GM21825 (cell line): ENCODE measurements around the gene BTNL3.
"Not testable (repeated sequence)": the region's sequence is repeated elsewhere in the genome, so short reads cannot be mapped to it uniquely, and the experiment has no call there.

ENCODE experiments used
- ATAC-seq: cut with Tn5 transposase; IDR thresholded peaks from one replicate; pipeline ENCODE4 v1.9.1; 2021; ENCODE audit warnings: mild to moderate bottlenecking, moderate library complexity; ENCODE audit not compliant: unreplicated experiment

BTNL3 gene

DNA sequence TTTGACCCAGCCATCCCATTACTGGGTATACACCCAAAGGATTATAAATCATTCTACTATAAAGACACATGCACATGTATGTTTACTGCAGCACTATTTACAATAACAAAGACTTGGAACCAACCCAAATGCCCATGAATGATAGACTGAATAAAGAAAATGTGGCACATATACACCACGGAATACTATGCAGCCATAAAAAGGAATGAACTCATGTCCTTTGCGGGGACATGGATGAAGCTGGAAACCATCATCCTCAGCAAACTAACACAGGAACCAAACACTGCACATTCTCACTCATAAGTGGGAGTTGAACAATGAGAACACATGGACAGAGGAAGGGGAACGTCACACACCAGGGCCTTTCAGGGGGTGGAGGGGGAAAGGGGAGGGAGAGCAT, 28.8 kb downstream of the BTNL3 start:
- ATAC-seq, result not testable (repeated sequence)

DNA sequence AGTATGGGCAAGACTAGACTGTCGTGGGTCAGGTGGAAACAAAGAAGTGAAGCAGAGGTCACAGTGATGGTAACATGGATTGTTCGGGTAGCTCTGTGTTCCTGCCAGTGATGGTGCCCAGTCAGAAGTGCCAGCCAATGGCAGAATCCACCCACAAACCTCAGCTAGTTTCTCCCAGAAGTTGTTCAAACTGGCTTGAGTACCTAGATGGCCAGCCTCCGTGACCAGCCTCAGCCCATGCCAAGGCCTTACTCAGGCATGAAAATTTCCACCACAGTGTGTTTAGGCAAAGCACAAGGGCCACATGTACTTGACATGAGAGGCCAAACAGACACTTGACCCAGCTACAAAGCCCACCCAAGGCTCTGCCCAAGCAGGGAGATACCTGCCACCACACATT, 32.0 kb downstream of the BTNL3 start:
- ATAC-seq, result no peak

DNA sequence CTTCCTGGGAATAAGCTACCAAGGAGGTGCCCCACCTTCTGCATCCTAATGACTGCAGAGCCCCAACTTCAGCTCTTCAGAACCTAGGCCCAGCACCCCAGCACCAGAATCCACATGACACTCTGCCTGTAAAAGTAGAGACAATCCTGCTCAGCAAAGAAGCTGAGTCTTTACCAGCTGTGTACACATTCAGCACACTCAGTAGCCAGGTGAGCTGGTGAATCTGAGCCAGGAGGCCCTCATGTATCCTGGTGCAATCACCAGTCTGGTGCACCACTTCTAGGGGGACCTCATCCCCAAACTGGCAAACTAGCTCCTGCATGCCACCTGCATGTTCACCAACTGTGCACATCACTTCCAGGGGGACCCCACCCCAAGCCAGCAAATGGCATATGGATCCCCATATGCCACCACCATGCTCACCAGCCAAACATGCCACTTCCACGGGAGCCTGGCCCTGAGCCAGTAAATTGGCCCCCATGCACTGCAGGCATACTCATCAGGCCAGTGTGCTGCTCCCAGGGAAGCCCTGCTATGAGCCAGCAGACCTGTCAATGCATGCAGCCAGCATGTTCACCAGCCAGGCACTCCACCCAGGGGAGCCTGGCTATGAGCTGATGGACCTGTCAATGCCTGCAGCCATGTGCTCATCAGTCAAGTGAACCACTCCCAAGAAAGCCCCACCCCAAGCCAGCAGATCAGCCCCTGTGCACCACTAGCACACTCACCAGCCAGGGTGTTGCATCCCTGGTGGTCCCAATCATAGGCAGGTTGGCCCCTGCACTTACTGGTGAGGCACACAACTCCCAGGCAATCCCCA, 35.8 kb downstream of the BTNL3 start:
- ATAC-seq, result no peak

DNA sequence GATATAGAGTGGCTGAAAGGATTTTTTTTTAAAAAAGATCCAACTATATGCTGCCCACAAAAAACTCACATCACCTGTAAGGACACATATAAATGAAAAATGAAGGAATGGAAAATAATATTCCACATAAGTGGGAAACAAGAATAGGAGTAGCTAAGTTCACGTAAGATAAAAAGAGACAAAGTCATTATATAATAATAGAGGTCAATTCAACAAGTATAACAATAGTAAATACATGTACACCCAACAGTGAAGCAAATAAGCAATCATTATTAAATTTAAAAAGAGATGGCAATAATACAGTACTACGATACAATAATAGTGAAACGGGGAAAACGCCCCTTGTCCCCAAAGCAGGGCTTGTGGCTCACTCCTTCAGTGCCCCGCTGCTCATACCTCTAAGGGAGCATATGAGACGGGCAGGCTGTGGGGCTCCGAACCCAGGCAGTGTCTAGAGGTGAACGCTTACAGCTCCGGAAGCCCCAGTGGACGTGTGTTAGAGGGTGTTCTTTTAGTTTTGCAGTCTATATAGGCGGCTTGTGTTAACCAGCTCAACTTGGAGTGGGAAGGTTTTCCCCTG, 38.9 kb downstream of the BTNL3 start:
- no peak for ATAC-seq

DNA sequence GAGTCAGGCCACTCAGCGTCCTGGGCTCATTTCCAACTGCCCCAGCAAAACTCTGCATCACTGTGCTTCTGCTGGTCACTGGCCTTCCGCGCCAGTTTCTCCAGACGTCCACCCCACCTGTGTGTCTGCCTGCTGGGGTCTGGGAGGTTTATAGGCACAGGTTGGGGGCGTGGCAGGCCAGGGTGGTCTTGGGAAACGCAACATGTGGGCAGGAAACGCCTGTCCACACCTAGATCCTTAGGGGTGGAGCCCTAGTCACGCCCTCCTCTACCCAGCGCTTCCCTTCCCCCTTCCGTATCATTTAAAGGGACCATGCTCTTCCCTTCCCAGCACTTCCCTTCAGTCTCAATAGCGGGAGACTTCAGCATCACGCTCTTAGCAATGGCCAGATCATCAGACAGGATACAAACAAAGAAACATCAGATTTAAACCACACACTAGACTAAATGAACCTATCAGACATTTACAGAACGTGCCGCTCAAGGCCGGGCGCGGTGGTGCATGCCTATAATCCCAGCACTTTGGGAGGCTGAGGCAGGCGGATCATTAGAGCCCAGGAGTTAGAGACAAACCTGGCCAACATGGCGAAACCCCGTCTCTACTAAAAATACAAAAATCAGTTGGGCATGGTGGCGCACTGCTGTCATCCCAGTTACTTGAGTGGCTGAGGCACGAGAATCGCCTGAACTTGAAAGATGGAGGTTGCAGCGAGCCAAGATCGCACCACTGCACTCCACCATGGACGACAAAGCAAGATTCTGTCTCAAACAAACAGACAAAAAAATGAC, 39.6 kb downstream of the BTNL3 start:
- no peak for ATAC-seq

DNA sequence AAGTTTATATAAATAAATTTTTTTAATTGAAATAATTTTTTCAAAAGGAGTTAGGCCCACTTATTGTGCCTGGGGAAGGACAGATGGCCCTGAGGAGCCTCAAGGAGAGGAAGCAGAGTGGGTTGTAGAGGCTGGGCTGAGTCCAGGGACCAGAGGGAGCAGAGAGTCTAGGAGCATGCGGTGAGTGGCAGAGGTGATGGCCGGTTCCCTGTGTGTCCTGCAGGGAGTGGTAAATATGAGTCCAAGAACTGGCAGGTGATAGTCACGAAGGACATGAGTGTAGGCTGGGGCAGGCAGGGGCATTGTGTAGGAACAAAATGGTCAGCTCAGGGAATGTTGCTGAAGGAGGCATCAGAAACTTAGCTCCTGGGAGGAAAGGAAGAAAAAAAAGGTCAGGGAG, 43.1 kb downstream of the BTNL3 start:
- ATAC-seq, result no peak

DNA sequence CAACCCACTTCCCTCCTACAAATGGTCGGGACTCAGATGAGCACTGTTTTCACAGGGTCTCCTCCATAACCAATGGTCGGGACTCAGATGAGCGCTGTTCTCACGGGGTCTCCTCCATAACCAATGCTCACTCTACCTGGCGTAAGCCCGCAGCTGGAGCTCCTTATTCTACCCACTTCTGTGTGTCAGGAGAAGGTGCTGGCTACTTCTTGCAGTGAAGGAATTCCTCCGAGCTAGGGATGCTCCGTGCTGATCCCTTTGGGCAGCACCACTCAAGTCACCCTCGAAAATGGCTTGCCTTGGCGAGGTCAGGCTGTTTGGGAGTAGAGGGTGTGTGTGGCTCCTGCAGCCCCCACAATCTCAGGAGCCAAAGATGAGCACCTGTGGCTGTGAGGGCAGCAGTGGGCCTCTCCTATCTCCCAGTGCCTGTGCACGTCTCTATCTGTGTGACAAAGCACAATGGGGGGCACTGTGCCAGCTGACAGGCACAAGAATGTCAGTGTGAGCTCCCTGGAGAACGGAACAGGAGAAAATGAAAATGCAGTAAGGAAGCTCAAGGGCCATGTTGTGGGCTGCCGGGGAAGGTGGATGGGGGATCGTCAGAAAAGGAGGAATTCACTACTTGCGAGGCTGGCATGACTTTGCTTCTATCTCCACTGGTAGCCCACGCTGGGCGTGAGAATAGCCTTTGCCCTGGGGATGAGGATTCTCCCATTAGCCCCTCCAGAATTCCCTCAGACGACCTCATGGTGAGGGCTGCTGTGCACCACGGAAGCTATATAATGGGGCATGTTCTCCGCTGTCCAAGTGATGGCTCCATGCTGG, 47.6 kb downstream of the BTNL3 start:
- ATAC-seq, result no peak

DNA sequence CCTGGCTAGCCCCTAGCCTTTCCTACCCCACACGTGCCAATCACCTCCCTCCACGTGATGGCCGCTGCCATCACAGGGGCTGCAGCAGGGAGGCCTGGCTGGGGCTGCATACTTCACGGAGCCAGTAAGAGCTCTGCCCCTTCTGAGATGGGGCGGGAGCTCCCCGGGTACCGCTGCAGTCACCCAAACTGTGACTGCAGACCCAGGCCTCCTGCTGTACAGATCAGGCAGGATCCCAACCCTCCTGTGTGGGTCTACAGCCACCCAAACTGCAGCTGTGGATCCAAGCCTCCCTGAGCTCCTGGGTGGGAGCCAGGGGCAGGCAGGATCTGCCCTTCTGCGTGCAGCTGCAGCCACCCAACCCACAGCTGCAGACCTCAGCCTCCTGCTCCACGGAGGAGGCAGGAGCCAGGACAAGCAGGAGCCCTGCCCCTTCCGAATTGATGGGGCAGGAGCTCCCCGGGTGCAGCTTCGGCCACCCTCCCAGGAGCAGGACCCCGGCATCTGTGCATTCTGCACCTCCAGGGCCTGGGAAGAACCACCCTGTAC, 48.2 kb downstream of the BTNL3 start:
- ATAC-seq, result no peak

DNA sequence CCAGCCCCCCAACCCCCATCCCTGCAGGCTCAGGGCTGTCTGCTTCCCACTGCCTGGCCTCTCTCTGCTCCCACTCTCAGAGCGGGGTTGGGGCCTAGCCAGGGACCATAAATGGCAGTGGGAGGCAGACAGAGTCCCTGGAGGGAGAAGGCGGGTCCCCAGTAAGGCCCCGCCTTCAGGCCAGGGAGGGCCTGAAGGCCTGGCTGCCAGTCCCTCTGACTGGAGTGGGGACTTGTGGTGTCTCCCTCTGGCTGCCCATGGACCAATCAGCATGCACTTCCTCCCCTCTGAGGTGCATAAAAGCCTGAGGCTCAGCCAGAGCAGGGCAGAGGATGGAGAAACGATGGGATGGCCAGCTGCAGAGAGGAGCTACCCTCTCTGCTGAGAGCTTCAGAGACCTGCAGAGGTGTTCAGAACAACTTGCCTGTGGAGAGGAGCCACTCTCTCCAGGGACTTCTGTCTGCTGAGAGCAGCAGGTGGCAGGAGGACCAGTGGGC, 48.8 kb downstream of the BTNL3 start:
- no peak for ATAC-seq

DNA sequence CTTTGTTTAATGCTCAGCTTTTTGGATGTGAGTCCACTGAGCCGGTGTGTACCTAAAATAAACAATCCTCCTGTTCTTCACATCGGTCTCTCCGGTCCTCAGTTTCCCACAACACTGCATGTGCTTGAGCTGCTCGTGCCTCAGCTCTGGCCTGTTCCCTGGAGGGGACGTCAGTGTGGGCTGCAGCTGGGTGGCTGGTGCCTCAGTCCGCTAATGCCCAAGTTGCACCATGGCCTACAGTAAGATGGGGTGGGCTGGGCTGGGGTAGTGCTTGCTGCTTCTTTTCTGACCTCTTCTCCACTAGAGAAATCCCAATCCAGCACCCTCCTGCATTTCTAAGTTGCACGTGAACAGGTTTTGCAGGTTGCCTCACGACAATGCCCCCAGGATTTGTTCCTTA, 50.8 kb downstream of the BTNL3 start:
- no peak for ATAC-seq

DNA sequence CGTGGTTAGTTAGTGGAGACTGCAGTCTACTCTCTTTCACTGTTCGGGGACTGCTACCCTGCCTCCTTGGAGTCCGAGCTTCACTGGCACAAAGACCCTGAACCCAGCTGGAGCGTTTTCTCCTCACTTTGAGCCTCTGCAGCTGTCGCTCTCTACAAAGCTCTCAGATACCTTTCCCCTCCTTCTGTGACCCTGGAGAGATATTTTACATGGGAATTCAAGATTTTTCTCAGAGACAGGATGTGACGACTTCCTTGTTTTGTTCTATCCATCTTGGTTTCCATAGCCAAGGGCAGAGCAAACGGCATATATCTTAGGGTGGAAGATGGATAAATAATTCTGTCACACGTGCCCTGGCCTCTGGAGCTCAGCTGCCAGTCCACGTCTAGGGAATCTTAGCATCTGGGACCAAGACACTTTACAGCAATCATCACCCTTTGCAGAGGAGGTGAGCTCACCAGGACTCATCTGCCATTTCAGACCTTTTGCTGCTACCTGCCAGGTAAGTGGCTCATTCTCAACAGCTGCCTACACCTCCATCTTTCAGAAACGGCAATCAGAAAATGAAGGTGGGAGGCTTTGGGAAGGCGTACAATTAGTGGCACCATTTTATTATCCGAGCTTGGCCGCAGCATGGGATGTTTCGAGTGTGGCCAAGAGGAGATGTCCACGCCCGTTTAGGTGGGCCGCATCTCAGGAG, 51.4 kb downstream of the BTNL3 start, which contains the start of gene BTNL9:
BTNL9 (plus strand) TSS at position 336 of the 700 bp plus-strand sequence. CDS start 5,224 bp downstream, outside the sequence.
- no peak for ATAC-seq

DNA sequence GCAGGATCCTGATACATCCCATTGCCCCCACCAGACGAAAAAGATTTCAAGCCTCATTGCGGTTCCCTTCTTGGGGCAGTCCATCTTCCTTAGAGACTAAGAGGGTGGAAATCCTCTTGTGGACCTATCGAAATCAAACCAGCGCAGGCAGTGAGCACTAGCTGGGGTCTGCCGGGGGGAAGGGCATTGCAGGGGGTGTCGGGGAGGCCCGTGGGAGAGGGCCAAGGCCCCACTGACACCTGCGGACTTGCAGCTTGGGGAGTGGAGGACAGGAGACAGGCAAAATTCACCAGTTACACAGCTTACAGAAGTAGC, 51.9 kb downstream of the BTNL3 start:
- ATAC-seq, result no peak

DNA sequence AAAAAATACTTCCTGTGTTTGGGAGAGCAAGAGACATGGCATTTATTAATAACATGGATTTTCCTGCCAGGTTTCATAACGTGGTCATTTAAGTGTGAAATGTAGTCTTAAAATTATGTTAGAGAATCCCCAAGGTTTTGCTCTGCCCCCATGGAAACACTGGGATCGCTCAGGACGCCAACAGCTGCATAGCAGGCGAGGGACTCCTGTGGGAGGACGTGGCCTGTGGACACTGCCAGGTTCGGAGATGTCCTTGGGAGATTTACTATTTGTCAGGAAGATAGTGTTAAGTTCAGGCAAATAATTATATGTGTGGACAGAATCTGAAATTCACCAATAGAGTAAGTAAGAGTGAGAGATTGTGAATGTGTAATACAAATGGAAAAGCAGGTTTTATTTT, 52.4 kb downstream of the BTNL3 start:
- ATAC-seq, result no peak

DNA sequence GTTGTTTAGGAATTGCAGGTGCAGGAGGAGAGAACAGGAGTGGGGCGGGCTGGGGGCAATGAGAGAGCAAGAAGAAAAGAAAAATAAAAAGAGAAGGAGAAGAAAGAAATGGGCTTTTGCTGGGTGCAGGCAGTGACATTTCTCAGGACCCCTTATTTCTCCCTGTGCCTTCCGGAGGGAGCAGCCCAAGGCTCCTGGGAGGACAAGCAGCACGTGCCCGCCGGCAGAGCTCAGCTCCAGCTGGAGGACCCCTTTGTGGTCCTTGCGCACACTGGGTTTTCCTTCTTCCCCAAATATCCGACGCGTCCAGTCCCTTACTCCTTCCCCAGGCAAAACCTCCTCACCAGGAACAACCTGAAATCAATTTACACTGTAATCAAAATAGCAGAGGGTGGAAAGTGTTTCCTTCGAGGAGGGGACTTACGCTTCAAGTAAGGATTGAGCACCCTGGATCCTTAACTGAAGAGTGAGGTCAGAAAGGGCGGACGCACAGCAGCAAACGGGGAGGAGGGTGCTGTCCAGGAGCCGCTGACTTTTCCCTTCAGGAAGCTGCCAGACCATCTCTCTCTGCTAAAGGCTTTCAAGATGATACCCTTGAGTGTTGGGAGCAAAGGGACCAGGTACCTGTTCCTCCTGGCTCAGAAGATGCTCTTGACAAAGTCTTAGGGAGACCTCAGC, 53.5 kb downstream of the BTNL3 start:
- ATAC-seq, result no peak

DNA sequence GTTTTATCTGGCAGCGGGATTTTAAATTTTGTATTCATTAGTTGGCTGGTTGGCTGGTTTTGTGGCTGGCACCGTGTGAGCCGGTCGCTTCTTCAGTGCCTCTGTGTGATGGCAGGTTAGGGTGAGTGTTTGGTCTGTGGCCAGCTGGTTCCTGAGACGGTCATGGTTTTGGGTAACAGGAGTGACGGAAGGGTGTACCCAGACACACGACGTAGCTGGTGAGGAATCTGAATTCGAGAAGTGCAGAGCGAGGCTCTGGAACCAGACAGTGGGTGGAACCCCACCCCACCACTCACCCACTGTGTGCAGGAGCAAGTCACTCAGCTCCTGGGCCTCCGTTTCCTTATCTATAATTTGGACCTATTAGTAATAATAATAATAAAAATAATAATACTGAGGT, 54.1 kb downstream of the BTNL3 start:
- ATAC-seq, result no peak

DNA sequence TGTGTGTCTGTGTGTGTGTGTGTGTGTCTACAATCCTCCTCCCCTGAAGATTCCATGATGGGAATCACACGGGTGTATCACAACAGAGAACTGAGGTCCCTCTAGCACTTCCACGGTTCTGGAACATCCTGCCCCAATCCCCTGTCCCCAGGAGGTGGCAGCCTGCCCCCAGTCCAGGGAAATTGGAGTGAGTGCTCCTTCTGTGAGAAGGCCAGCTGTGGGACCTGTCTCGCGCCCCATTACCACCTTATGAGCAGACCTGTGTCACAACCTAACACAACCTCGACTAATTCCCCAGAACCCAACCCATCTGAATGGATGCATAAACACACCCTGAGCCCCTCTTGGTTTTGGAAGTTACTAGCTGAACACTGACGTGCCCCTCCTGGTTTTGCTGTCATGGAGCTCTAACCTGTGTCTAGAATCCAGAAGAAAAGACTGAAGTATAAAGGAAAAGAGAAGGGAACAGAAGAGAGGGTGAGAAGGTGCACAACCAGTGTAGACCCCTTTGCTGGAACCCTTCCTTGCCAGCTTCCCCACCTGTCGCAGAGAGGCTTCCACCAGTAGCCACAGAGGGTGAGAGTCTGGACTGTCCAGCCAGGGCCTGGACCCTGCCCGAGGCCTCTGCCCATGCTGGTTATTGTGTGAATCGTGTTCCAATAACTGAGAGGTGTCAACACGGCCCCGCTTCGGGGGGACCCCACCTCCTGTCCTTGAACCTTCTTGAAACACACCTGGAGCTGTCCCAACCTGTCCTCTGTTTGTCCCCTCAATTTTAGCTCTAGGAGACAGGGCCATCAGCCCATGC, 54.8 kb downstream of the BTNL3 start:
- ATAC-seq, result no peak

DNA sequence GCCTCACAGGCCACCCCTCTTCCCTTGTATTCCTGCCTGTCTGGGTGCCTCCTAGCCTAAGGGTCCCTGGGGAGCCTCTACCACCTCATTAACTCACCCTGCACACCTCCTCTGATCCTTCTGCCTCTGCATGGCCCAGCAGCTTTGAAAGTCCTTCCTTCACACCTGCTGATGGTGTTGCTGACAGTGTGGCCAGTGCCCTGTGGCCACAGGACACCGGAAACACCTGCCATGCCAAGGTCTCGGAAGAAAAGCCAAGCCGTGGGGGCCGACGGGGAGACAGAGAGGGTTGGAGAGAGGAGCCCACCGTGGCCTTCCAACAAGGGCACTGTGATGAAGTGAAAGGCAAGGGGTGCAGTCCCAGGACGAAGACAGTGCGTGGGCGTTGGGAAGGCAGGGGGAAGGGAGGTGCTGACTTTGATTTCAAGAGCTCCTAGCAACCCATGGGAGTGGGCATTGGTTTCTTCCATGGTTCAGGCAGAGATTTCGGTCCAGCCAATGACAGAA, 55.5 kb downstream of the BTNL3 start:
- no peak for ATAC-seq

DNA sequence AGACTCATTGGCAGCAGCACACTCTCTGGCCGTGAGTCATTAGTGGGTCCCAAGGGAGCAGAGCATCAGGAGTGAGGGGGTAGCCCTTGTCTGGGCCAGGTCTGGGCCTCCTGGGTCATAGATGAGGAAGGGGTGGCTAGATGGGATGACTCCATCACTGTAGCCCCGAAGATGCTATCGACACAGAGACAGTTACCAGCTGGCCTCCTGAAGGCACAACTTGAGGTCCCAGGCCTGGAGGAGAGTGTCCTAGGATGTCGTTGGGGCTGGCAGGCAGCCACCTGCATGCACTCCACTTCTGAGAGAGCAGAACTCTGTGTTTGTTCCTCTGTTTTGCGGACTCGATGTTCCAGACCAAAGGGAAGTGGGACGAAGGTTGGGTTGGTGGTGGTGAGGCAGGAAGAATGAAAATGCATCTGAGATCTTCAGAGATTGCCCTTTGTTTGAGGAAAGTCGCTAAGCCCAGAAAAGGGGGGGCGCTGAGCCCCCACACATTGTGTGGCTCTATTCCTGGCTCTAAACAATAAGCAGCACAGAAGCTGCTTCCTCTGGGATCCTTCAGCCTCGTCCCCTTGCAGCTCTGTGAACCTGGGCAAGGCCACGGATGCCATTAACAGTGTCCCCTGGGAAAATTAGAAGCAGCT, 56.1 kb downstream of the BTNL3 start:
- no peak for ATAC-seq
